Vagina (tissue), 2 donors: Measurements from ENCODE around the gene ORM2. TPM values are rescaled to one million over a fixed set of nuclear protein-coding genes. Genes with fewer than 3 reads are reported as not detected.

Experiments
- DNase-seq, 2 donors: peaks; one replicate each; pipeline ENCODE4 v3.0.0-alpha.2; 2017; ENCODE audit errors: extremely low spot score in 2 of 2
- H3K27ac ChIP-seq: fragments of 200-600 bp; sonication (generic); one replicate; pipeline ENCODE4 v1.5.1; 2019
- H3K27me3 ChIP-seq: fragments of 200-600 bp; sonication (generic); one replicate; pipeline ENCODE4 v1.5.1; 2019
- H3K36me3 ChIP-seq, 2 donors: fragments of 200-600 bp; sonication (generic); one replicate each; pipeline ENCODE4 v1.5.1; 2017 to 2019
- H3K4me1 ChIP-seq: fragments of 200-600 bp; sonication (generic); one replicate; pipeline ENCODE4 v1.5.1; 2019
- H3K4me3 ChIP-seq, 2 donors: fragments of 200-600 bp; sonication (generic); 1 replicate in 1 of 2; 2 replicates in 1 of 2; pipeline ENCODE4 v1.5.1; 2016 to 2019
- H3K9me3 ChIP-seq: fragments of 200-600 bp; sonication (generic); one replicate; pipeline ENCODE4 v1.5.1; 2019
- CTCF ChIP-seq, 3 experiments: fragments of 450-650 bp in 2 of 3; fragments of 200-600 bp in 1 of 3; sonication (generic) in 1 of 3; IDR thresholded peaks; one replicate each; pipeline ENCODE4 v1.5.1; 2017 to 2019; ENCODE audit warnings: antibody characterized with exemption in 3 of 3, mild to moderate bottlenecking in 2 of 3, moderate library complexity in 2 of 3
- POLR2A ChIP-seq, 2 donors: fragments of 450-650 bp; IDR thresholded peaks; one replicate each; pipeline ENCODE4 v1.6.1; 2017; ENCODE audit warnings: antibody characterized with exemption in 2 of 2, mild to moderate bottlenecking in 2 of 2, moderate library complexity in 2 of 2
- POLR2AphosphoS5 ChIP-seq, 2 donors: sonication (generic); formaldehyde crosslinking; IDR thresholded peaks; one replicate each; pipeline ENCODE4 v1.9.0; 2017; ENCODE audit warnings: antibody characterized with exemption in 2 of 2, mild to moderate bottlenecking in 2 of 2, low read depth in 1 of 2; ENCODE audit not compliant: insufficient read depth in 1 of 2
- intact Hi-C: fragments of 100-400 bp; cut with DNase I; formaldehyde crosslinking; loops from one replicate; pipeline ENCODE4 v1.15.1; 2023
- total RNA-seq: library from RNA; depleted of rRNA; stranded (reverse); fragments of >200 nt; gene quantifications from one replicate; pipeline ENCODE4 v1.2.3, GENCODE V29; 2016

Gene ORM2
- total RNA-seq, 1 donor from 2014 or later, result not detected

DNA sequence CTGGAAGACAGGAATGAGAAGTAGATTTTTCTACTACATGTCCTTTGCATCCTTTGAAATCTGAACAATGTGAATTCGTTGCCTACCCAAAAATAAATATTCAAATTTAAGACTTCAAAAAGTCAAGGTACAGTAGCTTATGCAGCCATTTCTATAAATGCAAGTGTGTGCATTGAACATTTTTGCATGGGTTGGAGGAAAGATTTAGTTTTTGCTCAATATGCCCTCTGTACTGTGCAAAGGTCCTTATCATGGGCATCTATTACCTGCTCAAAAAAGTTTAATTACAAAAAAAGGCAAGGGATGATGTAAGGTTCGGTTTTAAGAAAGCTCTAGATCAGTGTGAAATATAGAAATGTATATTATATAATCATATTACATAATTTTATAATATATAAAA lies 35.5 kb downstream of the ORM2 start:
- DNase-seq, result no peak
- Histone ChIP-seq H3K36me3 (peaks cover 0 to 47% of the 10 kb centered on the region in 2 donors), H3K4me3 (no peak overlapping the region), H3K9me3 (no peaks in the 10 kb centered on the region), H3K27ac (peak overlapping the region; percentile 34), H3K4me1 (peaks cover 44% of the 10 kb centered on the region), H3K27me3 (no peaks in the 10 kb centered on the region)
- intact Hi-C loops, result no loop called here
- no peak for TF ChIP-seq POLR2A (IDR thresholded peaks at IDR 0.05)

DNA sequence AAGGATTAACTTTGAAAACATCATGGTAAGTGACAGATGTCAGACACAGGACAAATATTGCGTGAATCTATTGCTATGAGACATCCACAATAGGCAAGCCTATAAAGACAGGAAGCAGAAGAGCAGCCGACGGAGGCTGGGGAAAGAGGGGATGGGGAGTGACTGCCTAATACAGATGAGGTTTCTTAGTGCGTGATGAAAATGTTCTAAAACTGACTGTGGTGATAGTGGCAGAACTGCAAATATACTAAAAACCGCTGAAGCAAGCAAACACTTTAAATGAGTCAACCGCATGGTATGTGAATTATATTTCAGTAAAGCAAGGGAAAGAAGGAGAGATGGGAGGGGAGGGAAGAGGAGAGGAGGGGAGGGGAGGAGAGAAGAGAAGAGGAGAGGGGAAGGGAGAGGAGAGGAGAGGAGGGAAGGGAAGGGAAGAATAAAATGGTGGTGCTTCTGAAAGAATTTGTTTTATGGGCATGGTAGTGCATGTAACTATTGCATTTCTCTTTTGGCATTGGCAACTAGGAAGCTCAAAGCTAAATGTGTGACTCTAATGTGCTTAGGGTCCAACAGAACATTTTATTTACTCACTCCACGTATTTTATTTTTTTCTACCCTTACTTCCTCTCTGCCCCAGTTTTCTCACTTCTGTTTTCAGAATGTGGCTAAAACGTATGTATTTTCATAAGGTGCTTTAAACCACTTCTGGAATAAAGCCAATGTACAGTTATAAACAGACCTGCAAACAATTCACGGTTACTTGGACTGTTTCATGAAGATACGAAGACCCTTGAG lies 36.9 kb downstream of the ORM2 start:
- Histone ChIP-seq H3K4me3 (no peak overlapping the region), H3K27me3 (no peaks in the 10 kb centered on the region), H3K4me1 (peaks cover 57% of the 10 kb centered on the region), H3K27ac (peak overlapping the region; percentile 77), H3K36me3 (peaks cover 0 to 38% of the 10 kb centered on the region in 2 donors), H3K9me3 (no peaks in the 10 kb centered on the region)
- intact Hi-C loops, result no loop called here
- DNase-seq, result no peak
- TF ChIP-seq POLR2A (IDR thresholded peaks at IDR 0.05) (no peak), CTCF (IDR thresholded peaks at IDR 0.05) (no peak), POLR2AphosphoS5 (IDR thresholded peaks at IDR 0.05; ENCODE audit: insufficient read depth in 1 of 2, low read depth in 1 of 2) (peak; percentile 10 to 16)

DNA sequence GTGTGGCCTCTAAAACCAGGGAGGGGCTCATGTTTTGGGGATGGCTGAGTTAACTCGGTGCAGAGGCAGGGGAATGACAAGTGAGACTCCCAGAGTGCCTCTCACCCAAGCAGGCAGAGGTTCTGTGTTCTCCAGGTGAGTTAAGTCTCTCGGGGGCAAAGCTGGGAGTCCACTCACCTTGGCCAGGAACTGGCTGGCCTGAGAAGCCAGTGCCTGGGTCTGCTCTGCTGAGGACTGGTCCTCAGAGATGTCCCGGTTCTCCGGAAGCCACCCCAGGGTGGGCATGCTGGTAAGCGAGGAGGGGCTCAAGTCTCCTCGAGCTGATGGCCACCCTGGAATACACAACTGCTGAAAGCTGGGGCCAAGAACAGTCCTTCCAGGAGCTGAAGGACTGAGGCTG lies 37.7 kb downstream of the ORM2 start:
- Histone ChIP-seq H3K4me3 (no peak overlapping the region), H3K4me1 (peaks cover 65% of the 10 kb centered on the region), H3K27me3 (no peaks in the 10 kb centered on the region), H3K9me3 (no peaks in the 10 kb centered on the region), H3K36me3 (peaks cover 0 to 30% of the 10 kb centered on the region in 2 donors), H3K27ac (peak overlapping the region; percentile 77)
- TF ChIP-seq POLR2AphosphoS5 (IDR thresholded peaks at IDR 0.05; ENCODE audit: insufficient read depth in 1 of 2, low read depth in 1 of 2) (no peak), CTCF (IDR thresholded peaks at IDR 0.05) (no peak), POLR2A (IDR thresholded peaks at IDR 0.05) (no peak)
- intact Hi-C loops, result no loop called here
- no peak for DNase-seq

- TF ChIP-seq POLR2AphosphoS5 (IDR thresholded peaks at IDR 0.05; ENCODE audit: insufficient read depth in 1 of 2, low read depth in 1 of 2), result no peak
- TF ChIP-seq CTCF (IDR thresholded peaks at IDR 0.05), result no peak
- Histone ChIP-seq H3K4me3 (no peak overlapping the region), H3K4me1 (peaks cover 71% of the 10 kb centered on the region), H3K36me3 (peaks cover 0 to 24% of the 10 kb centered on the region in 2 donors), H3K27me3 (no peaks in the 10 kb centered on the region), H3K27ac (peak overlapping the region; percentile 77), H3K9me3 (no peaks in the 10 kb centered on the region)
- intact Hi-C loops, result no loop called here
- DNase-seq, result no peak
Measured at GRCh38 chr9:114367772-114368569, 38.3 kb downstream of the ORM2 start.

- peak overlapping the region; percentile 80 for H3K27ac ChIP-seq
- H3K36me3 ChIP-seq, result peaks cover 0 to 24% of the 10 kb centered on the region in 2 donors
- no peak overlapping the region for H3K4me3 ChIP-seq
- no peaks in the 10 kb centered on the region for H3K27me3 ChIP-seq
- intact Hi-C loops, result no loop called here
- no peaks in the 10 kb centered on the region for H3K9me3 ChIP-seq
- H3K4me1 ChIP-seq, result peaks cover 65% of the 10 kb centered on the region
- no peak for TF ChIP-seq POLR2A (IDR thresholded peaks at IDR 0.05)
- no peak for TF ChIP-seq CTCF (IDR thresholded peaks at IDR 0.05)
- no peak for TF ChIP-seq POLR2AphosphoS5 (IDR thresholded peaks at IDR 0.05; ENCODE audit: insufficient read depth in 1 of 2, low read depth in 1 of 2)
- DNase-seq, result no peak
Measured at GRCh38 chr9:114369216-114370130, 39.8 kb downstream of the ORM2 start.
